HepG2 (cell line): ENCODE data around the gene PTAFR. TPM values are rescaled to one million over a fixed set of nuclear protein-coding genes. Genes with fewer than 3 reads are reported as not detected.

Experiments
- BHLHE40 ChIP-seq: IDR thresholded peaks from 2 replicates; pipeline ENCODE4 v1.6.1; 2011; ENCODE audit warnings: low read length, improper control_type of control experiment
- CBX1 ChIP-seq: IDR thresholded peaks from one replicate; pipeline ENCODE4 v1.6.1; 2016; ENCODE audit warnings: antibody characterized with exemption, low read depth
- GATAD2A ChIP-seq: IDR thresholded peaks from 2 replicates; pipeline ENCODE4 v1.6.1; 2016
- HNRNPH1 ChIP-seq: fragments of 200-400 bp; formaldehyde crosslinking; optimal IDR thresholded peaks from 2 replicates; pipeline ENCODE3; 2017; ENCODE audit warnings: mild to moderate bottlenecking, low read depth, low read length
- KLF11 ChIP-seq: IDR thresholded peaks from 2 replicates; pipeline ENCODE4 v1.6.1; 2016; ENCODE audit warnings: missing compliant biosample characterization
- NFE2L1 ChIP-seq: sonication (generic); formaldehyde crosslinking; IDR thresholded peaks from 2 replicates; pipeline ENCODE4 v1.4.0; 2020; ENCODE audit warnings: missing genetic modification reagents, mild to moderate bottlenecking, borderline replicate concordance
- NFRKB ChIP-seq: fragments of 450-650 bp; IDR thresholded peaks from 2 replicates; pipeline ENCODE4 v1.6.1; 2017
- NKX3-1 ChIP-seq: sonication (generic); formaldehyde crosslinking; IDR thresholded peaks from 2 replicates; pipeline ENCODE4 v1.5.0; 2020; ENCODE audit warnings: missing genetic modification reagents
- PTBP1 ChIP-seq: fragments of 200-400 bp; formaldehyde crosslinking; IDR thresholded peaks from 2 replicates; pipeline ENCODE4 v1.6.1; 2018; ENCODE audit warnings: low read length, low read depth; ENCODE audit not compliant: poor library complexity, severe bottlenecking
- RARA ChIP-seq: IDR thresholded peaks from 2 replicates; pipeline ENCODE4 v1.6.1; 2016; ENCODE audit warnings: missing genetic modification reagents, missing compliant biosample characterization
- RBFOX2 ChIP-seq: fragments of 200-400 bp; formaldehyde crosslinking; IDR thresholded peaks from 2 replicates; pipeline ENCODE4 v1.6.1; 2017; ENCODE audit warnings: low read depth, mild to moderate bottlenecking, low read length
- SOX5 ChIP-seq: IDR thresholded peaks from 2 replicates; pipeline ENCODE4 v1.6.1; 2016; ENCODE audit warnings: borderline replicate concordance
- ZNF12 ChIP-seq: sonication (generic); formaldehyde crosslinking; IDR thresholded peaks from 2 replicates; pipeline ENCODE4 v1.5.0; 2020; ENCODE audit warnings: missing genetic modification reagents
- ZNF124 ChIP-seq: sonication (generic); formaldehyde crosslinking; IDR thresholded peaks from 2 replicates; pipeline ENCODE4 v1.4.0; 2020; ENCODE audit warnings: missing genetic modification reagents
- ZNF234 ChIP-seq: sonication (generic); formaldehyde crosslinking; conservative IDR thresholded peaks from 2 replicates; pipeline ENCODE4 v1.5.1; 2020; ENCODE audit warnings: mild to moderate bottlenecking, missing genetic modification reagents
- ZNF263 ChIP-seq: sonication (generic); formaldehyde crosslinking; IDR thresholded peaks from 2 replicates; pipeline ENCODE4 v1.4.0; 2020; ENCODE audit warnings: missing genetic modification reagents
- ZNF557 ChIP-seq: sonication (generic); formaldehyde crosslinking; IDR thresholded peaks from 2 replicates; pipeline ENCODE4 v1.4.0; 2020; ENCODE audit warnings: missing genetic modification reagents
- ZNF598 ChIP-seq: sonication (generic); formaldehyde crosslinking; IDR thresholded peaks from 2 replicates; pipeline ENCODE4 v1.5.1; 2020; ENCODE audit warnings: mild to moderate bottlenecking, missing genetic modification reagents, borderline replicate concordance
- ZNF703 ChIP-seq: sonication (generic); formaldehyde crosslinking; IDR thresholded peaks from 2 replicates; pipeline ENCODE4 v1.5.1; 2020; ENCODE audit warnings: missing genetic modification reagents, mild to moderate bottlenecking, moderate library complexity, borderline replicate concordance
- ZNF724P ChIP-seq: sonication (generic); formaldehyde crosslinking; IDR thresholded peaks from 2 replicates; pipeline ENCODE4 v1.8.0; 2022; ENCODE audit warnings: missing genetic modification reagents, borderline replicate concordance
- polyA plus RNA-seq, 8 experiments: library from polyadenylated mRNA; depleted of rRNA in 3 of 8; stranded (reverse) in 7 of 8; unstranded in 1 of 8; fragments of >200 nt; fragmentation: Illumina TruSeq in 4 of 8; extraction: Trizol in 4 of 8; gene quantifications; 2 replicates each; pipeline versions ENCODE4 v1.2.1 to v1.2.3, GENCODE V29; 2011 to 2016; ENCODE audit warnings: low read depth in 4 of 8, missing spikeins in 1 of 8, mixed read lengths in 1 of 8; ENCODE audit not compliant: insufficient read depth in 1 of 8
- total RNA-seq, 5 experiments: library from RNA; depleted of rRNA; stranded (reverse); fragments of >200 nt; fragmentation: Illumina TruSeq; extraction: Trizol; gene quantifications; 2 replicates each; pipeline ENCODE4 v1.2.3, GENCODE V29; 2016; ENCODE audit warnings: low read depth in 1 of 5
- TF ChIP-seq, protein P1 (sequence below): sonication (generic); formaldehyde crosslinking; IDR thresholded peaks from 2 replicates; pipeline ENCODE4 v1.4.0; 2020; ENCODE audit warnings: mild to moderate bottlenecking, missing genetic modification reagents
- TF ChIP-seq, protein P2 (sequence below), 2 experiments: sonication (generic) in 1 of 2; formaldehyde crosslinking in 1 of 2; IDR thresholded peaks; 2 replicates each; pipeline versions ENCODE4 v1.6.1 to v1.9.0; 2014 to 2022; ENCODE audit warnings: antibody characterized with exemption in 1 of 2, borderline replicate concordance in 1 of 2, inconsistent platforms in 1 of 2, low read depth in 1 of 2, missing genetic modification reagents in 1 of 2
- TF ChIP-seq, protein P3 (sequence below): sonication (generic); formaldehyde crosslinking; conservative IDR thresholded peaks from 2 replicates; pipeline ENCODE4 v1.4.0; 2020; ENCODE audit warnings: missing genetic modification reagents
- TF ChIP-seq, protein P4 (sequence below): sonication (generic); formaldehyde crosslinking; IDR thresholded peaks from 2 replicates; pipeline ENCODE4 v1.4.0; 2020; ENCODE audit warnings: missing genetic modification reagents, borderline replicate concordance

Gene PTAFR
- total and polyA plus RNA-seq, 2 of the 13 experiments (the other 11 are each of a cell fraction or from before 2014, with no cell fraction given): 0.27 to 24.0 TPM

DNA sequence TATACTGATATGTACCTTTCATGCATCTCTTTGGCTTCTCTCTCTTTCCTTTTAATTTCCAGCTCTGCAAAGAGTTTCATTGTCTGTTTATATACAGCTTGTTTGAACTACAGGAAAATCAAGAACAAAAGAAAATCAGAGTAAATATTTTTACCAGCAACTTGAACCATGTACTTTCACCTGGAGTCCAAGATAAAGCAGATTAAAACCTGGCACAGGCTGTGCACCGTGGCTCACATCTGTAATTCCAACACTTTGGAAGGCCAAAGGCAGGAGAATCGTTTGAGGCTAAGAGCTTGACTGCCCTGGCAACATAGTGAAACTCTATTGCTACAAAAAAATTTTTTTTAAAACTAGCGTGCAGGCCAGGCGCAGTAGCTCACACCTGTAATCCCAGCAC lies 28.8 kb upstream of the PTAFR start (continued):
- TF ChIP-seq ZNF12 (CRISPR knock-in tag) (no peak), BHLHE40 (no peak), NKX3-1 (CRISPR knock-in tag) (no peak), RARA (CRISPR knock-in tag) (peak; percentile 41; the same call in 1 of the 2 replicates), ZNF124 (no peak), GATAD2A (CRISPR knock-in tag) (no peak), ZNF724P (CRISPR knock-in tag) (no peak), PTBP1 (no peak), NFE2L1 (CRISPR knock-in tag) (no peak), ZNF557 (CRISPR knock-in tag) (no peak), ZNF234 (no peak), HNRNPH1 (no peak), NFRKB (no peak), CBX1 (no peak), ZNF263 (no peak), RBFOX2 (no peak), KLF11 (CRISPR knock-in tag) (no peak), ZNF703 (CRISPR knock-in tag) (no peak), SOX5 (CRISPR knock-in tag) (peak; percentile 87), ZNF598 (CRISPR knock-in tag) (no peak)
- TF ChIP-seq, protein P1, sequence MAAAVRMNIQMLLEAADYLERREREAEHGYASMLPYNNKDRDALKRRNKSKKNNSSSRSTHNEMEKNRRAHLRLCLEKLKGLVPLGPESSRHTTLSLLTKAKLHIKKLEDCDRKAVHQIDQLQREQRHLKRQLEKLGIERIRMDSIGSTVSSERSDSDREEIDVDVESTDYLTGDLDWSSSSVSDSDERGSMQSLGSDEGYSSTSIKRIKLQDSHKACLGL (CRISPR knock-in tag): no peak
- TF ChIP-seq, protein P2, sequence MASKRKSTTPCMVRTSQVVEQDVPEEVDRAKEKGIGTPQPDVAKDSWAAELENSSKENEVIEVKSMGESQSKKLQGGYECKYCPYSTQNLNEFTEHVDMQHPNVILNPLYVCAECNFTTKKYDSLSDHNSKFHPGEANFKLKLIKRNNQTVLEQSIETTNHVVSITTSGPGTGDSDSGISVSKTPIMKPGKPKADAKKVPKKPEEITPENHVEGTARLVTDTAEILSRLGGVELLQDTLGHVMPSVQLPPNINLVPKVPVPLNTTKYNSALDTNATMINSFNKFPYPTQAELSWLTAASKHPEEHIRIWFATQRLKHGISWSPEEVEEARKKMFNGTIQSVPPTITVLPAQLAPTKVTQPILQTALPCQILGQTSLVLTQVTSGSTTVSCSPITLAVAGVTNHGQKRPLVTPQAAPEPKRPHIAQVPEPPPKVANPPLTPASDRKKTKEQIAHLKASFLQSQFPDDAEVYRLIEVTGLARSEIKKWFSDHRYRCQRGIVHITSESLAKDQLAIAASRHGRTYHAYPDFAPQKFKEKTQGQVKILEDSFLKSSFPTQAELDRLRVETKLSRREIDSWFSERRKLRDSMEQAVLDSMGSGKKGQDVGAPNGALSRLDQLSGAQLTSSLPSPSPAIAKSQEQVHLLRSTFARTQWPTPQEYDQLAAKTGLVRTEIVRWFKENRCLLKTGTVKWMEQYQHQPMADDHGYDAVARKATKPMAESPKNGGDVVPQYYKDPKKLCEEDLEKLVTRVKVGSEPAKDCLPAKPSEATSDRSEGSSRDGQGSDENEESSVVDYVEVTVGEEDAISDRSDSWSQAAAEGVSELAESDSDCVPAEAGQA (IDR thresholded peaks at IDR 0.05; ENCODE audit: low read depth): no peak
- TF ChIP-seq, protein P2 (CRISPR knock-in tag; IDR thresholded peaks at IDR 0.05; ENCODE audit: borderline replicate concordance): no peak
- TF ChIP-seq, protein P3, sequence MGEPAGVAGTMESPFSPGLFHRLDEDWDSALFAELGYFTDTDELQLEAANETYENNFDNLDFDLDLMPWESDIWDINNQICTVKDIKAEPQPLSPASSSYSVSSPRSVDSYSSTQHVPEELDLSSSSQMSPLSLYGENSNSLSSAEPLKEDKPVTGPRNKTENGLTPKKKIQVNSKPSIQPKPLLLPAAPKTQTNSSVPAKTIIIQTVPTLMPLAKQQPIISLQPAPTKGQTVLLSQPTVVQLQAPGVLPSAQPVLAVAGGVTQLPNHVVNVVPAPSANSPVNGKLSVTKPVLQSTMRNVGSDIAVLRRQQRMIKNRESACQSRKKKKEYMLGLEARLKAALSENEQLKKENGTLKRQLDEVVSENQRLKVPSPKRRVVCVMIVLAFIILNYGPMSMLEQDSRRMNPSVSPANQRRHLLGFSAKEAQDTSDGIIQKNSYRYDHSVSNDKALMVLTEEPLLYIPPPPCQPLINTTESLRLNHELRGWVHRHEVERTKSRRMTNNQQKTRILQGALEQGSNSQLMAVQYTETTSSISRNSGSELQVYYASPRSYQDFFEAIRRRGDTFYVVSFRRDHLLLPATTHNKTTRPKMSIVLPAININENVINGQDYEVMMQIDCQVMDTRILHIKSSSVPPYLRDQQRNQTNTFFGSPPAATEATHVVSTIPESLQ (CRISPR knock-in tag): no peak
- TF ChIP-seq, protein P4, sequence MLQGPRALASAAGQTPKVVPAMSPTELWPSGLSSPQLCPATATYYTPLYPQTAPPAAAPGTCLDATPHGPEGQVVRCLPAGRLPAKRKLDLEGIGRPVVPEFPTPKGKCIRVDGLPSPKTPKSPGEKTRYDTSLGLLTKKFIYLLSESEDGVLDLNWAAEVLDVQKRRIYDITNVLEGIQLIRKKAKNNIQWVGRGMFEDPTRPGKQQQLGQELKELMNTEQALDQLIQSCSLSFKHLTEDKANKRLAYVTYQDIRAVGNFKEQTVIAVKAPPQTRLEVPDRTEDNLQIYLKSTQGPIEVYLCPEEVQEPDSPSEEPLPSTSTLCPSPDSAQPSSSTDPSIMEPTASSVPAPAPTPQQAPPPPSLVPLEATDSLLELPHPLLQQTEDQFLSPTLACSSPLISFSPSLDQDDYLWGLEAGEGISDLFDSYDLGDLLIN (CRISPR knock-in tag): no peak
